ENCODE measurements around the gene ZNF512B.
"Not testable (repeated sequence)": the region's sequence is repeated elsewhere in the genome, so short reads cannot be mapped to it uniquely, and the experiment has no call there.

Gene ZNF512B

GRCh38 chr20:63961664-63962425, 7.9 kb downstream of the ZNF512B start:
- DNase-seq = no peak

- not testable (repeated sequence) for DNase-seq
Measured at GRCh38 chr20:63960654-63961621, 8.8 kb downstream of the ZNF512B start.

DNA sequence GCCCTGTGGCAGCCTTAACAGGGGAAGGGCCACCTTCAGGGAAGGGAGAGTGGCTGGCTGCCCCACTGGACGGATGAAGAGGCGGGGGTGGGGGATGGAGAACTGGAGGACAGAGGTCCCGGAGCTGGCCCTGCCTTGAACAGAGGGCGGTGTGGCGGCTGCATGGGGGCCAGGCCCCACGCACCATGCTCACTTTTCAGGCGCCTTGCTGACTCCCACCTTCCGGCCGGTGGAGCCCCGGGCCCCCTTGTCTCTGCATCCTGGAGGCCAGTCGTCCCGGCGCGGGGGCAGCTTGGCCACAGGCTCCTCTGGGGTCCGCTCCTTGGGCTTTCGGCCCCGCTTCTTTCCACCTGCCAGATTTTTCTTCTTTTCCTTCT, 10.0 kb downstream of the ZNF512B start:
- no peak for DNase-seq

DNA sequence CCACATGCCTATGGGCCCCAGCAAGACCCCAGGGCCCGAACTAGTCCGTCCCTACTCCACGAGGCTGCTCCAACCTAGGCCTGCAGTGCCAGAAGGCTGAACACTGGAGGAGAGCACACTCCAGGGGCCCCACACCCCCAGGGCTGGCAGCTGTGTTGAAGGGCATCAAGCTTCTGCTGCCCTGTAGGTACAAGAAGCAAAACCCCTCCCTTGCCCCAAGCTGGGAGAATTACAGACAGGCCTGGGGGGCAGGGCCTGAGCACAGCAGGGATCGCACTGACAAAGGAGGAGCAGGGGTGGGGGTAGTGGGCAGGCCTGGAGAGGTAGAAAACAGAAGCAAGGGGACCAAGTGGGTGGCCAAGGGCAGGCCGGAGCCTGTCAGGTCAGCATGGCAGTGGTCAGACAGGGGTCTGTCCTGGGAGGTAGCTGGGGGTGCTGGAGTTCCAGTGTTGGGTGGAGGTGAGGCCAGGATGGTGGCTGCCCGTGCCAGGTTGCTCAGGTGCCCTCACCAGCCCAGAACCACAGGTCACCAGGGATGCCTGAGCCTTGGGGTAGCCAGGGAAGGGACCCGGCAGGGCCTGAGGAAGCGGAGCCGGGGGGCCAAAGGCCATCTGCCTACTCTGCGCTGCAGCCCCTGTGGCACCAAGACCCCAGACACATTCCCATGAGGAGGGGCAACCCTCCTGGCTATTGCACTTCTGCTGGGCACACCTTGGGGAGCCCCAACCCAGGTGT, 10.6 kb downstream of the ZNF512B start:
- no peak for DNase-seq

- DNase-seq = no peak
Measured at GRCh38 chr20:63958471-63958870, 11.3 kb downstream of the ZNF512B start.

GRCh38 chr20:63957690-63958441, 11.9 kb downstream of the ZNF512B start:
- peak; percentile 72 for DNase-seq

DNA sequence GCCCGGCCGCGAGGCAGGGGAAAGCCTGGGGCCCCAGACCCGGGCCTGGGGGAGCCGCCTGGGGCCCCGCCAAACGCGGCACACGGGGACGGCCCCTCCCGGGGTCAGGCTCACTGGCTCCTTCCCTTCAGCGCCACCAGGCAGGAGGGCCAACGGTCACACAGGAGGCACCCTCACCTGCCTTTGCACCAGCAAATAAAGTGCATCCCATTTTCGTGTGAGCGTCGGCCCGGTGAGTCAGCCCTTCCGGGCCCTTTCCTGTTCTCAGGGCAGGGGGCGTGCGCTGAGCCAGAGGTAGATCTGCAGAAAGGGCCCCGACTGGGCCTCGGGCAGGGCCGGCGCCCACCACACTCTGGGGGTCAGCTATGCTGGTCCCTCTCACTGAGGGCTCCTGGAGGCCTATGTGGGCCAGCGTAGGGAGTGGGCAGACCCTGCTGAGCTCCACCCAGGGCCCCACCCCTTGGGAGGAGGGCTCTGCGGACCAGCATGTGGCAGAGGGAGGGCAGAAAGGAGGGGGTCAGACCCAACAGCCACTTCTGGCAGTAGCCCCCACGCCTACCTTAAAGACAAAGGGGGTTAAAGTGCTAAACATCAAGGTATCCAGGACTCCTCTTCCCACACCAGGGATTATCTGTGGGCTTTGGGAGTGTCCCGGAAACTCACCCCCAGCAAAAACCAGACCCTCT, 12.6 kb downstream of the ZNF512B start:
- DNase-seq = peak; percentile 72

DNA sequence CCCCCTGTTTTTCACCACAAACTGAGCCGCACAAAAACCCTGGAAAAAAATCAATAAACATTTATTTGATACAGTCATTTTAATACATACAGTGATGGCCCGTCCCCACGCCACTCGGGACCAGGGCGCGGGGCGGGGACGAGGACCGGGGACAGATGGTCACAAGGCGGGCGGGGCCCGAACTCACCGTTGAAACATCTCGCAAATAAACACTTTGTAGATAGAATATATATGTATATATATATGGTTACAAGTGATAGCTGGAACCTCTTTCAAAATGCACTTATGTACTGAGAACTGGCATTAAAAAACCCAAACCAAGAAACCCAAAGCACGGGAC, 13.1 kb downstream of the ZNF512B start:
- DNase-seq = no peak

- DNase-seq = peak; percentile 87
Measured at GRCh38 chr20:63955827-63956663, 13.7 kb downstream of the ZNF512B start, which contains the start of gene UCKL1. UCKL1 (minus strand) TSS chr20:63956416; CDS start chr20:63956372, 44 bp downstream.

DNA sequence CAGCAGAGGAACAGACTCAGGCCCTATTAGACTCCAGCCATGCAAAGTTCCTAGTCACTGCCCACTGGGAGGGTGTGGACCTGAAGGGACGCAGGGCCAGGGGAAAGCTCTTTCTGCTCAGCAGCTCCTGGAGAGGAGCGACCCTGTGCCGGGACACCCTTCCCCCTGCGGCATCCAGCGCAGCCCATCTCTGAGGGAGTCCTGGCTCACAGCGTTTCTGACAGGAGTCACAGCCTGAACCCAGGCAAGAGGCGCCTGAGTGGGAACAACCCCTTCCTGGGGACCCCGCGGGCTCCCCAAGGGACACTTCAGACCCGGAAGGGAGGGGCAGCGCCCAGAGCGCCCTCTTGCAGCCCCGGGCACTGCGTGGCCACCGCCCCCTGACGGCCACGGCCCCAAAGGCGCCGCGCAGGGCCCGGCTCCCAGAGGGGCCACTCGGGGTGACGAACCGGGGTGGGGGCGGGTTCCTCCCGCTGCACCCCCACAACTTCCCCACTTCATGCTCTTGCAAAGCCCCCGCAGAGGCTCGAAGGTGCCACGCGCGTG, 14.4 kb downstream of the ZNF512B start:
- DNase-seq = peak; percentile 51

DNA sequence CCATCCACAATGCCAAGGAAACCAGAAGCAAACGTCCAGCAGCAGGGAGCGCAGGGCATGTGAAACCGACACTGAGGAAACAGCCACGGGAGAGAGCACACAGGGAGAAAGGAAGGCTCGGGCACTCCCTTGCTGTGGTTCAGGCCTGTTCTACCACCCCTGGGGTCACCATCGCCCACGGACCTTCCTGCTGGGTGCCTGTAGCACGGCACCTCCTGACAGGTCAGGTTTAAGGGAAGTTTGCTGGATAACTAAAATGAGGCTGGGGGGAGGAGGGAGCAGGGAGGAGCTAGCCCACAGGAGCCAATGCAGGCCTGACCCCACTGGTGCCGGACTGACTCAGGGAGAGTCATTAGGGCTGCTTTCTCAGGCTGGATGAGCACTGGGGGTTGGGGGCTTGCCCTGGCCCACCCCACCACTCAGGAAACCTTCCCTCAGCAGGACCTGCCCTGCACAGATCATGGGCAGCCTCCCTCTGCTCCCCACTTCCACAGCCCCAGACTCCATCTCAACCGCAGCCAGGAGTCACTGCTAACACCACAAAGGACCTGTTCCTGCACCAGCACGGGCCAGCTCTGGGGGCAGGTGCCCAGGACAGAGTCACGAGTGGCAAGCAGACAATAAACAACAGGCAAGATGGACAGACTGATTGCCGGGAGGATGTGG, 15.8 kb downstream of the ZNF512B start:
- DNase-seq = no peak

DNA sequence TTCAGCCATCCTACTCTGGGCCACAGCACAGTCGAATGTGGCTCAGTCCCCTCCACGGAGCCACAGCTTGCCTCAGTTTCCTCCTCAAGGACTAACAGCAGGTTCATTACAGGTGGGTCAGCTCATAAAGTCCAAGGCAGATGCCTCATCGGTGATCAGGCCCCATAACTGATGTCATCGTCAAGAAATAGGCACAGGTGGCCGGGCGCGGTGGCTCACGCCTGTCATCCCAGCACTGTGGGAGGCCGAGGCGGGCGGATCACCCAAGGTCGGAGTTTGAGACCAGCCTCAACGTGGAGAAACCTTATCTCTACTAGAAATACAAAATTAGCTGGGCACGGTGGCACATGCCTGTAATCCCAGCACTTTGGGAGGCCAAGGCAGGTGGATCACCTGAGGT, 17.0 kb downstream of the ZNF512B start:
- no peak for DNase-seq

DNA sequence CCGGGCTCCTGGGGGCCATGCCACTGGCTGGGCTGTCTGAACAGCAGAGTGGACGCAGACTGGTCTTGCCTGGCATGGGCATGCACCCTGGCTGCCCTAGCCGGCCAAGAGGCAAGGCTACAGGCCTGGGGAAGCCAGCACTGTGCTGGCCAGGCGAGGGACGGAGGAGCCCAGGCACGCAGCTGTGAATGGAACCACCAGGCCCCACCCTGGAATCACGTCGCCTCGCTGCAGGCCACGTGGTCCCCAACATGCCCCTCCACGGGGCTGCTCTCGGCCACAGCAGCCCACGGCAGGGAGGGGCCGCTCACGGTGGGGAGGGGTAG, 17.6 kb downstream of the ZNF512B start:
- DNase-seq = no peak

DNA sequence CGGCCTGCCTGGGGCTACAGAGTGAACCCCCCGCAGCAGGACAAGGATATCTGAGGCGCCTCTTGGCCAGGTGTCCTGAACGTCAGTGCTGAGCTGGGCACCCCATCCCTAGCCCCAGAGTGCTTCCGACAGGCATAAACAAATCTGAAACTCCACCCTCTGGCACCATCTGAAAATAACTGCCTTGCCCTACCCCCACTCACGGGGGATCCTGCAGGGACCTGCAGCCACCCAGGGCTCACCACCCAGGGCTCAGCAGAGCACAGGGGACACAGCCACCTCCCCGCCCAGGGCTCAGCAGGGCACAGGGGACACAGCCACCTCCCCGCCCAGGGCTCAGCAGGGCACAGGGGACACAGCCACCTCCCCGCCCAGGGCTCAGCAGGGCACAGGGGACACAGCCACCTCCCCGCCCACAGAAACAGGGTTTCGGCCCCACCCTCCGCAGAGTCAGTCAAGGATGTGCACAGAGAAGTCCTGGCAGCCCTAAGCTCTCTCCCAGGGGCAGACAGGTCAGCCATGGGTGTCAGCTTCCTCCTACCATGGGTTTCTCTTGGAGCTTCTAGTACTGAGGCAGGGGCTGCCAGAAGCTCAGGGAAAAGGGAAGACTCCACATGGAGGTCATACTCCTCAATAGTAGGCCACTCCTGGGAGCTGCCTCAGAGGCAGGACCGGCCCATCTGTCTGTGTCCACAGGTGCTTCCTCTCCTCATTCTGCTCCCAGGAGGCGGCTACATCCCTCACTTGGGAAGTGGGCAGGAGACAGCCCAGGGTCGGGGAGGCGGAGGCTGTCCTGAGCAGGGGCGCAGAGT, 18.1 kb downstream of the ZNF512B start:
- DNase-seq = no peak

- no peak for DNase-seq
Measured at GRCh38 chr20:63950701-63951397, 18.9 kb downstream of the ZNF512B start.

DNA sequence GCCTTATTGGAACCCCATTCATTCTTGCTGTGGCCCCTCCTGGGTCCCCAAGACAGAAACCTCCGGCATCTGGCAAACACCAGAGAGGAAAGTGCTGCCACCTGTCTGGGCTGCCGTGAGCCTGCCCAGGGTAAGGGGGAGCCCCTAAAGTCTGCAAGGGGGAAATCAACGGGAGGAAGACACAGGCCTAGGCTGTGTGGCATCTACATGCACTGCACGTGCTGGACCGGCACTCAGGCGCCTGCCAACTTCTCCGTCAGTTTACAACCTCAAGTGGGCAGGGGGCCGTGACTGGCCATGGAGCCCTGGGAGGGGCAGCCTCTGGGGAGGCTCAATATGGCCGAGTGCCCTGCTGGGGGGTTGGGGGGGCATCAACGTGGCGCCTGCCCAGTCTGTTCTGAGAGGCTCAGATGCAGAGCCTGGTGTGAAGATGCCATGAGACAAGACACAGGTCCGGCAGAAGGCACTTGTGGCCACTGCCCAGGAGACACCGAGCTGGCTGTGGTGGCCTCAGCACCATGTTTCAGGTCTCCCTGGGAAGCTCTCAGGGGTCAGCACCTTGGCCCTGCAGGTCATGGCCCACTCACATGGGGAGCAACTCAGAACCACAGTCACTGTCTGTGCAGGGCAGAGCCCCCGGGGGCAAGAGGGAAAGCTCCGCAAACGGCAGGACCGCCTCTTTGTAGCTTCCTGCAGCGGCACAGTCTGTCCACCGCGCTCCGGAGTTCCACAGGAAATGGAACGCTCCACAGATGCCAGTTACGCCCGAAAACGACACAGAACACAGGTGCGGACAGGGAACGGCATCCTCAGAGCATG, 21.9 kb downstream of the ZNF512B start:
- DNase-seq = no peak

- no peak for DNase-seq
Measured at GRCh38 chr20:63946986-63947637, 22.6 kb downstream of the ZNF512B start.

Measured in NCI-H1436 (cell line).